OCI-LY1 (cell line): Measurements from ENCODE around the gene GALNT9.

ENCODE experiments used
- H2AFZ ChIP-seq: fragments of 200-600 bp; sonication (generic), shearing (Covaris generic); 2 replicates; pipeline ENCODE4 v1.6.0; 2014; ENCODE audit warnings: antibody characterized with exemption, mild to moderate bottlenecking, low read length
- H3F3A ChIP-seq: fragments of 200-600 bp; sonication (generic), shearing (Covaris generic); 2 replicates; pipeline ENCODE4 v1.6.0; 2014; ENCODE audit warnings: mild to moderate bottlenecking, antibody characterized with exemption, low read length, moderate library complexity; ENCODE audit not compliant: insufficient read depth
- H3K27ac ChIP-seq: fragments of 200-600 bp; sonication (generic); 2 replicates; pipeline ENCODE4 v1.5.1; 2014; ENCODE audit warnings: low read length, mixed run types, mild to moderate bottlenecking, low read depth; ENCODE audit not compliant: poor library complexity, severe bottlenecking
- H3K27me3 ChIP-seq: fragments of 200-600 bp; sonication (generic); 2 replicates; pipeline ENCODE4 v1.6.0; 2014; ENCODE audit warnings: antibody characterized with exemption, mild to moderate bottlenecking, low read length, moderate library complexity; ENCODE audit not compliant: insufficient read depth
- H3K36me3 ChIP-seq: fragments of 200-600 bp; sonication (generic); 2 replicates; pipeline ENCODE4 v1.6.1; 2014; ENCODE audit warnings: mild to moderate bottlenecking, antibody characterized with exemption, low read length, moderate library complexity, mixed read lengths; ENCODE audit not compliant: insufficient read depth
- H3K4me1 ChIP-seq: fragments of 200-600 bp; sonication (generic); 2 replicates; pipeline ENCODE4 v1.5.1; 2014; ENCODE audit warnings: mild to moderate bottlenecking, low read length, moderate library complexity; ENCODE audit not compliant: insufficient read depth, severe bottlenecking
- H3K4me2 ChIP-seq: fragments of 200-600 bp; sonication (generic), shearing (Covaris generic); 2 replicates; pipeline ENCODE4 v1.6.1; 2014; ENCODE audit warnings: low read length
- H3K4me3 ChIP-seq: fragments of 200-600 bp; sonication (generic); 2 replicates; pipeline ENCODE4 v1.5.1; 2014; ENCODE audit warnings: low read length, low read depth, mild to moderate bottlenecking, mixed read lengths; ENCODE audit not compliant: poor library complexity, severe bottlenecking
- H3K79me2 ChIP-seq: fragments of 200-600 bp; shearing (Covaris generic); 2 replicates; pipeline ENCODE4 v1.6.1; 2016; ENCODE audit warnings: mixed run types, low read length, mixed read lengths; ENCODE audit not compliant: insufficient read depth
- H3K9ac ChIP-seq: fragments of 200-600 bp; sonication (generic), shearing (Covaris generic); 2 replicates; pipeline ENCODE4 v1.6.1; 2014; ENCODE audit warnings: mild to moderate bottlenecking, low read length, mixed read lengths
- H3K9me2 ChIP-seq: fragments of 200-600 bp; sonication (generic), shearing (Covaris generic); 2 replicates; pipeline ENCODE4 v1.6.1; 2014; ENCODE audit warnings: low read depth, mild to moderate bottlenecking, low read length, mixed read lengths
- H3K9me3 ChIP-seq: fragments of 200-600 bp; shearing (Covaris generic); 2 replicates; pipeline ENCODE4 v1.6.1; 2014; ENCODE audit warnings: low read length, mixed read lengths
- H4K20me1 ChIP-seq: fragments of 200-600 bp; sonication (generic), shearing (Covaris generic); 2 replicates; pipeline ENCODE4 v1.6.0; 2016; ENCODE audit warnings: mild to moderate bottlenecking, low read length; ENCODE audit not compliant: insufficient read depth
- EZH2 ChIP-seq: fragments of 200-600 bp; sonication (generic), shearing (Covaris generic); IDR thresholded peaks from 2 replicates; pipeline ENCODE4 v1.8.0; 2017; ENCODE audit warnings: borderline replicate concordance, mixed run types, mild to moderate bottlenecking, antibody characterized with exemption, low read length, moderate library complexity, mixed read lengths
- TF ChIP-seq, protein P1 (sequence below): fragments of 200-600 bp; sonication (generic), shearing (Covaris generic); IDR thresholded peaks from 2 replicates; pipeline ENCODE4 v1.5.1; 2017; ENCODE audit warnings: mild to moderate bottlenecking, antibody characterized with exemption, low read length, moderate library complexity, mixed read lengths

The GALNT9 gene

DNA sequence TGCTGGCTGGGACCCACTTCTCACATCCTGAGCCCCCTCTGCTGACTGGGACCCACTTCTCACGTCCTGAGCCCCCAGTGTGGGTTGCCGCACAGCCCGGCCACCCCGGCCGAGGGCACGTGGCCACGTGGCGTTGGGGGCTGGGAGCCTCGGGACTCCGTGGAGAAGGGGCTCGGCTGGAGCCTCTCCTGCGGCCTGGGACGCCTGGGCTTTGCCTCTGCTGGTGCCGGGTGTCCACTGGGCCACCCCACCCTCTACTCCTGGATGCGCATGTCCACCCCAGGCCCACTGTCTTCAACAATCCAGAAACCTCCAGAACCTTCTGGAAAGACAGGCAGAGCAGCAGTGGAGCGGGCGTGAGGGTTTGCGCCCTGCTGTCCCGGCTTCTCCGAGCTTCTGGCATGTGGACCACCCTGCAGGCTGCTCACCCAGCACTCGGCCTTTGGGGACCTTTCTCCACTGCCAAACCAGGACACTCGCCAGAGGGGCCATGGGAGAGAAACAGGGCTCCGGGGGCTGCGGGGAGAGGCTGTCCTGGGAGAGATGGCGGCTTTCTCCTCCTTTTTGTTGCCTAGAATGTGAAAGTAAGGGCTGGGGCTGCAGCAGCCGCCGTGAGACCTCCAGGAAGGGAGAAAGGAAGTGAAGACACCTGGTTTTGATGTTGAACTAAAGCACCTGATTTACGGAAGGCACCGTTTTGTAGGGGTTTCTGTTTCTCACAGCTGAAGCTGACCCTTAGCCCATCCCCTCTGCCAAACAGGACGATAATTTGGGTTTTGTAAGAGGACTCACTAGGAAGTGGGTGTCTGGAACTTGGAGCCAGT is 155.2 kb downstream of the GALNT9 start:
- Histone ChIP-seq H3K4me3 (no peak overlapping the region), H3K4me1 (no peaks in the 10 kb centered on the region), H3F3A (no peaks in the 10 kb centered on the region), H3K9me3 (no peaks in the 10 kb centered on the region), H2AFZ (no peak overlapping the region), H3K27me3 (peaks cover 10% of the 10 kb centered on the region; the same call in 1 of the 2 replicates), H4K20me1 (no peaks in the 10 kb centered on the region), H3K9ac (no peak overlapping the region), H3K4me2 (no peak overlapping the region), H3K79me2 (no peaks in the 10 kb centered on the region), H3K36me3 (no peaks in the 10 kb centered on the region), H3K27ac (no peak overlapping the region), H3K9me2 (no peaks in the 10 kb centered on the region)
- no peak for TF ChIP-seq EZH2
- TF ChIP-seq, protein P1, sequence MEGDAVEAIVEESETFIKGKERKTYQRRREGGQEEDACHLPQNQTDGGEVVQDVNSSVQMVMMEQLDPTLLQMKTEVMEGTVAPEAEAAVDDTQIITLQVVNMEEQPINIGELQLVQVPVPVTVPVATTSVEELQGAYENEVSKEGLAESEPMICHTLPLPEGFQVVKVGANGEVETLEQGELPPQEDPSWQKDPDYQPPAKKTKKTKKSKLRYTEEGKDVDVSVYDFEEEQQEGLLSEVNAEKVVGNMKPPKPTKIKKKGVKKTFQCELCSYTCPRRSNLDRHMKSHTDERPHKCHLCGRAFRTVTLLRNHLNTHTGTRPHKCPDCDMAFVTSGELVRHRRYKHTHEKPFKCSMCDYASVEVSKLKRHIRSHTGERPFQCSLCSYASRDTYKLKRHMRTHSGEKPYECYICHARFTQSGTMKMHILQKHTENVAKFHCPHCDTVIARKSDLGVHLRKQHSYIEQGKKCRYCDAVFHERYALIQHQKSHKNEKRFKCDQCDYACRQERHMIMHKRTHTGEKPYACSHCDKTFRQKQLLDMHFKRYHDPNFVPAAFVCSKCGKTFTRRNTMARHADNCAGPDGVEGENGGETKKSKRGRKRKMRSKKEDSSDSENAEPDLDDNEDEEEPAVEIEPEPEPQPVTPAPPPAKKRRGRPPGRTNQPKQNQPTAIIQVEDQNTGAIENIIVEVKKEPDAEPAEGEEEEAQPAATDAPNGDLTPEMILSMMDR, result no peak

DNA sequence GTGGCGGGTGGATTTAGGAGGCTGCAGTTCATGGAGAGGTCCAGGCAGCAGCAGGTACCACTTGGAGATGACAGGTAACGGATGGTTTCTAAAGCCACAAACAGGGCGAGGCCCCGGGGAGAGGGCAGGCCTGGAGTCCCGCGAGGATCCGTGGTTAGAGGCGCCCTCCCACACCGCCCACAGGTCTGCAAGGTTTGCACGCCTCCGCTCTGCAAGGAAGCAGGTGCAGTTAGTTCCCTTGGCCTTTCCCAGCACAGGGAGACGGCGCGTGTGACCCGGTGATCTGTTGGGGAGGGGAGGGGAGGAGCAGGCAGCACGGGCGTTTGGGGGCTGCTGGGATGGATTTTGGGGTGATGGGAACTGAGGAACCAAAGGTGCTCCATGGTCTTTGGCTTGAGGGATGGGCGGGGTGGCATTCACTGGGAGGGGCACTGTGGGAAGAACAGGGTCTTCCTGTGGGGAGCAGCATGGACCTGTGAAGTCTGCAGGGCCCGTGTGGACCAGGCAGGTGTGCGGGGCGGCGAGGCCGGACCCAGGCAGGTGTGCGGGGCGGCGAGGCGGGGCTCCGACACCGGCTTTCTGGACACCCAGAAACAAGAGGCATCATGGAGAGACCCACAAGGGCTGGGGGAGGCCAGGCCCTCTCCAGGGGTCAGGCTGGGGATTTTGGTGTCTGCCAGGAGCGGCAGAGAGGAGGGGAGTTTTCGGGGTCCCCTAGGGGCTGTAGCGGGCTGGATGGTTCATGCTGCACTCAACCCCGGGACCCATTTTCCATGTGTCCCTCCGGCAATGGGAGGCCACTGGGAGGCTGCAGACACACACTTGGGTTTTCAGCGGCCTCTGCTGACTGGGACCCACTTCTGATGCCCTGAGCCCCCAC is 156.0 kb downstream of the GALNT9 start:
- no peaks in the 10 kb centered on the region for H3K4me1 ChIP-seq
- H3F3A ChIP-seq, result no peaks in the 10 kb centered on the region
- TF ChIP-seq, protein P1, result no peak
- no peak for TF ChIP-seq EZH2
- no peak overlapping the region for H3K9ac ChIP-seq
- no peaks in the 10 kb centered on the region for H4K20me1 ChIP-seq
- no peak overlapping the region for H3K27ac ChIP-seq
- H3K36me3 ChIP-seq, result no peaks in the 10 kb centered on the region
- no peaks in the 10 kb centered on the region for H3K9me3 ChIP-seq
- H3K4me2 ChIP-seq, result no peak overlapping the region
- no peaks in the 10 kb centered on the region for H3K9me2 ChIP-seq
- no peaks in the 10 kb centered on the region for H3K79me2 ChIP-seq
- H3K27me3 ChIP-seq, result peaks cover 6% of the 10 kb centered on the region; the same call in 1 of the 2 replicates
- H3K4me3 ChIP-seq, result no peak overlapping the region
- H2AFZ ChIP-seq, result no peak overlapping the region

DNA sequence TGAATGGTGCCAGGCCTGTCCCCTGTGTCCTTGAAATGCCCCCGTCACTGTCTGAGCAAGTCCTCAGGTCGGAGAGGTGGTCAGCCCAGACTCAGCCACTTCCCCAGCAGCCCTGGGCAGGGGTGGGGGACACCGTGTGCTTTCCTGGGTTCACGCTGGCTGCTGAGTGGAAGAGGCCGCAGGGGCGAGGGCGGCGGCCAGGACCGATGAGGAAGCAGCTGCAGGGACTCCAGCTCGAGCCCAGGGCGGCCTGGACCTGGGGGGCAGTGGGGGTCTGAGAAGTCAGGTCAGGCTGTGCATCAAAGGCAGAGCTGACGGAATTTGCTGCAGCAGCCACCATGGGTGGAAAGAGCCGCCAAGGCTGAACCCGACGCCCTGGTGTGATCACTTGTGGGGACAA is 156.8 kb downstream of the GALNT9 start:
- no peaks in the 10 kb centered on the region for H3K36me3 ChIP-seq
- H3K4me3 ChIP-seq, result no peak overlapping the region
- no peak overlapping the region for H3K4me2 ChIP-seq
- H2AFZ ChIP-seq, result no peak overlapping the region
- TF ChIP-seq, protein P1, result no peak
- no peak for TF ChIP-seq EZH2
- H3K9me2 ChIP-seq, result no peaks in the 10 kb centered on the region
- 0 out of 2 replicates have a peak, but pooled peaks cover 5% of the 10 kb centered on the region for H3K27me3 ChIP-seq
- no peaks in the 10 kb centered on the region for H3K79me2 ChIP-seq
- no peaks in the 10 kb centered on the region for H3K9me3 ChIP-seq
- no peak overlapping the region for H3K9ac ChIP-seq
- H3F3A ChIP-seq, result no peaks in the 10 kb centered on the region
- no peak overlapping the region for H3K27ac ChIP-seq
- no peaks in the 10 kb centered on the region for H4K20me1 ChIP-seq
- H3K4me1 ChIP-seq, result no peaks in the 10 kb centered on the region
